Tibial artery (tissue), 4 donors: Measurements from ENCODE around the gene IGFBP2.

Experiments used
- DNase-seq, 2 donors: peaks; one replicate each; pipeline ENCODE4 v3.0.0-alpha.2; 2019
- H3K27ac ChIP-seq, 2 donors: fragments of 200-600 bp; sonication (generic) in 1 of 2; 1 replicate in 1 of 2; 2 replicates in 1 of 2; pipeline ENCODE4 v1.5.1; 2018 to 2019; ENCODE audit warnings: mild to moderate bottlenecking in 1 of 2
- H3K27me3 ChIP-seq, 2 donors: fragments of 200-600 bp; sonication (generic) in 1 of 2; one replicate each; pipeline versions ENCODE4 v1.5.1 to v1.6.0; 2016 to 2019
- H3K36me3 ChIP-seq, 3 donors: fragments of 200-600 bp; sonication (generic) in 2 of 3; one replicate each; pipeline ENCODE4 v1.5.1; 2016 to 2019; ENCODE audit warnings: mild to moderate bottlenecking in 2 of 3
- H3K4me1 ChIP-seq, 4 donors: fragments of 200-600 bp; sonication (generic) in 2 of 4; 1 replicate in 3 of 4; 2 replicates in 1 of 4; pipeline ENCODE4 v1.5.1; 2016 to 2019
- H3K4me3 ChIP-seq, 2 donors: fragments of 200-600 bp; sonication (generic) in 1 of 2; 1 replicate in 1 of 2; 2 replicates in 1 of 2; pipeline ENCODE4 v1.5.1; 2018 to 2019; ENCODE audit warnings: mild to moderate bottlenecking in 2 of 2
- H3K9me3 ChIP-seq, 3 donors: fragments of 200-600 bp; sonication (generic) in 1 of 3; one replicate each; pipeline ENCODE4 v1.5.1; 2016 to 2019
- intact Hi-C: fragments of 100-400 bp; cut with DNase I; formaldehyde crosslinking; loops from one replicate; pipeline ENCODE4 v1.15.0; 2023; ENCODE audit warnings: low total_unique reads
- TF ChIP-seq, protein P1 (sequence below), 2 experiments: fragments of 200-600 bp in 1 of 2; fragments of 450-650 bp in 1 of 2; IDR thresholded peaks; one replicate each; pipeline ENCODE4 v1.5.1; 2017 to 2019; ENCODE audit warnings: antibody characterized with exemption in 2 of 2, mild to moderate bottlenecking in 1 of 2, moderate library complexity in 1 of 2

Gene IGFBP2

DNA sequence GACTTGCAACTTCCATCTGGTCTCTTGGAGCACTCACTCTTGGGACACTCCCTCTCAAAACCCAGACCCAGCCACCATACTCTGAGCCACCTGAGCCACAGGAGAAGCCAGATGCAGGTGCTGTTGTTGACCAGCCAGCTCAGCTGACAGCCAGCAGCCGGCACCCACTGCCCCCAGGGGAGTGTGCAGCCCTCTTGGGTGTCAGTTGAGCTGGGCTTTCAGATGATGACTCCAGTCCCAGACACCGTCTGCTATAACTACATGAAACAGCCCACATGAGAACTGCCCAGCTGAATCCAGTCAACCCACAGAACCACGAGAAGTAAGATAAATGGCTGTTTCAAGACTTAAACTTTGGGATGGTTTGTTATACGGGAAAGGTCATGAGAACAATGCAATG is 10.7 kb upstream of the IGFBP2 start:
- Histone ChIP-seq H3K9me3 (no peaks in the 10 kb centered on the region), H3K4me1 (peaks cover 0 to 47% (median 17%) of the 10 kb centered on the region in 4 donors), H3K4me3 (no peak overlapping the region), H3K36me3 (no peaks in the 10 kb centered on the region), H3K27me3 (no peaks in the 10 kb centered on the region), H3K27ac (peak overlapping the region; percentile 61 to 79)
- intact Hi-C loops, result no loop called here
- TF ChIP-seq, protein P1, sequence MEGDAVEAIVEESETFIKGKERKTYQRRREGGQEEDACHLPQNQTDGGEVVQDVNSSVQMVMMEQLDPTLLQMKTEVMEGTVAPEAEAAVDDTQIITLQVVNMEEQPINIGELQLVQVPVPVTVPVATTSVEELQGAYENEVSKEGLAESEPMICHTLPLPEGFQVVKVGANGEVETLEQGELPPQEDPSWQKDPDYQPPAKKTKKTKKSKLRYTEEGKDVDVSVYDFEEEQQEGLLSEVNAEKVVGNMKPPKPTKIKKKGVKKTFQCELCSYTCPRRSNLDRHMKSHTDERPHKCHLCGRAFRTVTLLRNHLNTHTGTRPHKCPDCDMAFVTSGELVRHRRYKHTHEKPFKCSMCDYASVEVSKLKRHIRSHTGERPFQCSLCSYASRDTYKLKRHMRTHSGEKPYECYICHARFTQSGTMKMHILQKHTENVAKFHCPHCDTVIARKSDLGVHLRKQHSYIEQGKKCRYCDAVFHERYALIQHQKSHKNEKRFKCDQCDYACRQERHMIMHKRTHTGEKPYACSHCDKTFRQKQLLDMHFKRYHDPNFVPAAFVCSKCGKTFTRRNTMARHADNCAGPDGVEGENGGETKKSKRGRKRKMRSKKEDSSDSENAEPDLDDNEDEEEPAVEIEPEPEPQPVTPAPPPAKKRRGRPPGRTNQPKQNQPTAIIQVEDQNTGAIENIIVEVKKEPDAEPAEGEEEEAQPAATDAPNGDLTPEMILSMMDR (IDR thresholded peaks at IDR 0.05), result no peak
- DNase-seq, result no peak

DNA sequence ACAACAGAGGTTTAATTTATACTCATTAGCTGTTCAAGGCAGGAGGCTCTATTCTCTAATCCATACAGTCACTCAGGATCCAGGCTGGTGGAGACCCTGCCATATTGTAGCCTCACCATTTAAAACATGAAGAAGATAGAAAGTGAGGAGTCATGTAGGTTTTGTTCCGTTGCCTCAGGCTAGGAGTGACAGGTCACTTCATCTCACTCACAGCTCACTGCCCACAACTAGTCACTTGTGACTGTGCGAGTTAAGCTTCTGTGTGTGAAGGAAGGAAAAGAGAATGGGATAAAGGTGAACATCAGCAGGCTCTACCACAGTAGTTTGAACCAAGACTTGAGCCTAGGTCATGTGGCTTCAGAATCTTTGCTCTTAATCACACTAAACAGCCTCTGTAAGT is 9.0 kb upstream of the IGFBP2 start:
- Histone ChIP-seq H3K9me3 (no peaks in the 10 kb centered on the region), H3K4me1 (peaks cover 0 to 40% (median 15%) of the 10 kb centered on the region in 4 donors), H3K27me3 (no peaks in the 10 kb centered on the region), H3K36me3 (no peaks in the 10 kb centered on the region), H3K27ac (no peak overlapping the region), H3K4me3 (no peak overlapping the region)
- intact Hi-C loops, result no loop called here
- DNase-seq, result no peak
- TF ChIP-seq, protein P1 (IDR thresholded peaks at IDR 0.05), result no peak

DNA sequence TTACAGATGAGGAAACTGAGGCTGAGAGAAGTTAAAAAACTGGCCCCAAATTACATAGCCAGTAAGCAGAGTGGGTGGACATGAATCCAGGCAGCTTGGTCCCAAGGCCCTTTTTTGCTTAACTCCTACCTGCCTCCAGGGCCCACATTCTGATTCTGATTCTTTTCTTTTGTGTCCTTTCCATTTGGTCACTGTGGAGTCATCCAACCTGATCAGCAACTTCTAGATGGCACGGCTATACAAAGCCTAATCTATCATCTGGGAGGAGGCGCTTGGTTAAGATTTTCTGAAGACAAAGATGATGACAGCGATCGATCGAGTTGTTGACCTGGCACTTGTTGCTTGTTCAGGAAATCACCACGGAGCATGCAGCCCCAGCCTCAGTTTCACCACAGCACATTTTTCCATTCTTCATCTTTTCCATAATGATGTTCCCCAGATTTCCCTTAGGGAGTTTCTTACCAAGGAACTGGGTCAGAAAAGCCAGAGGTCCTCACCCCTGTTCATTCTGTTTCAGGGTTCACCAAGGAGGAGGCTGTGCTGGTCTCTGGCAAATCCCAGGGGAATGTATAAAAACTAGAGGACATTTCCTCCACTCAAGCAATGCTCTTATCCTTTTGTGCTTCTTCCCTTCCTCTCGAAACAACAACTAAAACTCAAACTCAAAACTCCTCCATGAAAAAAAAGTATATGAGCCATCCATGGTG is 6.9 kb upstream of the IGFBP2 start:
- intact Hi-C loops, result no loop called here
- TF ChIP-seq, protein P1 (IDR thresholded peaks at IDR 0.05), result no peak
- no peaks in the 10 kb centered on the region for H3K36me3 ChIP-seq

DNA sequence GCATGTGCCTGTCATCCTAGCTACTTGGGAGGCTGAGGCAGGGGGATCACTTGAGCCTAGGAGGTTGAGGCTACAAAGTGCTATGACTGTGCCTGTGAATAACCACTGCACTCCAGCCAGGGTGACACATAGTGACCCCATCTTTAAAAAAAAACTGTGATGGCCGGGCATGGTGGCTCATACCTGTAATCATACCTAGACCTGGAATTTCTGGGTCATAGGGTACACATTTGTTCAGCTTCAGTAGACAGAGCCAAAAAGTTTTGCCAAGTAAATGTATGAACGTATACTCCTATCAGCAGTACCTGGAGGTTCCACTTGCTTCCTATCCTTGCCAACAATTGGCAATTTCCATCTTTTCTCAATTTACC is 6.4 kb upstream of the IGFBP2 start:
- Histone ChIP-seq H3K4me1 (peaks cover 0 to 14% (median 2%) of the 10 kb centered on the region in 4 donors), H3K27me3 (no peaks in the 10 kb centered on the region), H3K36me3 (no peaks in the 10 kb centered on the region), H3K9me3 (no peaks in the 10 kb centered on the region), H3K4me3 (no peak overlapping the region), H3K27ac (no peak overlapping the region)
- intact Hi-C loops, result no loop called here
- DNase-seq, result no peak
- TF ChIP-seq, protein P1 (IDR thresholded peaks at IDR 0.05), result no peak

More for the DNA sequence above, 6.9 kb upstream of the IGFBP2 start:
- Histone ChIP-seq H3K4me1 (peaks cover 0 to 20% (median 3%) of the 10 kb centered on the region in 4 donors), H3K9me3 (no peaks in the 10 kb centered on the region), H3K4me3 (no peak overlapping the region), H3K27me3 (no peaks in the 10 kb centered on the region), H3K27ac (no peak overlapping the region)
- no peak for DNase-seq

DNA sequence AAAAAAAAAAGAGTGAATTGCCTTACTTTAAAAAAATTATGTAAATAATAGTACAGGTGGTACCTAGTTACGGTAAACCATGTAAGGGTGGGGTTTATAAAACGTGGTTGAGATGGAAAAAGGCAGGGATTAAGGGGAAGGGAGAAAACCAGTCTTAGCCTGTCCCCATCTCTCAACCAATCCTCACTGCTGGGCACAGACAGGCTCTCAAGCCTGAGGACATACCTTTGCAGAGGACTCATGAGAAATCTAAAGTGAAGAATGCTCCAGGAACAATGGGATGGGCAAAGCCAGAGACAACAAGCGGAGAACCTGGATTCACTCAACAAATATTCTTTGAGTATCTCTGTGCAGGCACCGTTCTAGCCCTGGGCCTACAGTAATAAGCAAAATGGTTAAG is 3.4 kb upstream of the IGFBP2 start:
- intact Hi-C loops, result no loop called here
- H3K27me3 ChIP-seq, result no peaks in the 10 kb centered on the region
- H3K36me3 ChIP-seq, result no peaks in the 10 kb centered on the region
- no peaks in the 10 kb centered on the region for H3K9me3 ChIP-seq
- peaks cover 0 to 17% (median 6%) of the 10 kb centered on the region in 4 donors for H3K4me1 ChIP-seq
- TF ChIP-seq, protein P1 (IDR thresholded peaks at IDR 0.05), result no peak
- no peak overlapping the region for H3K4me3 ChIP-seq
- no peak for DNase-seq
- no peak overlapping the region for H3K27ac ChIP-seq
